ENCODE data around the gene RSU1.

The RSU1 gene

GRCh38 chr10:16822027-16822426 lies 4.8 kb upstream of the RSU1 start:
- DNase-seq (ENCODE audit: low spot score) = no peak

- DNase-seq (ENCODE audit: low spot score) = no peak
These were observed 3.2 kb upstream of the RSU1 start for GRCh38 chr10:16820421-16820820.

- no peak for DNase-seq (ENCODE audit: low spot score)
These were observed 2.8 kb upstream of the RSU1 start for GRCh38 chr10:16820018-16820417.

- no peak for DNase-seq (ENCODE audit: low spot score)
These were observed 2.2 kb upstream of the RSU1 start for GRCh38 chr10:16819436-16819835.

- DNase-seq (ENCODE audit: low spot score) = no peak
These were observed 1.8 kb upstream of the RSU1 start for GRCh38 chr10:16819026-16819425.

- DNase-seq (ENCODE audit: low spot score) = no peak
These were observed 447 bp downstream of the RSU1 start for GRCh38 chr10:16816830-16817124.

GRCh38 chr10:16816171-16816570 lies 1.1 kb downstream of the RSU1 start:
- no peak for DNase-seq (ENCODE audit: low spot score)

- no peak for DNase-seq (ENCODE audit: low spot score)
These were observed 3.2 kb downstream of the RSU1 start for GRCh38 chr10:16814012-16814411.

- no peak for DNase-seq (ENCODE audit: low spot score)
These were observed 4.5 kb downstream of the RSU1 start for GRCh38 chr10:16812676-16813075.

- DNase-seq (ENCODE audit: low spot score) = no peak
These were observed 5.5 kb downstream of the RSU1 start for GRCh38 chr10:16811765-16812164.

- DNase-seq (ENCODE audit: low spot score) = no peak
These were observed 5.9 kb downstream of the RSU1 start for GRCh38 chr10:16811292-16811691.

- no peak for DNase-seq (ENCODE audit: low spot score)
These were observed 8.0 kb downstream of the RSU1 start for GRCh38 chr10:16809074-16809718.

- no peak for DNase-seq (ENCODE audit: low spot score)
These were observed 13.1 kb downstream of the RSU1 start for GRCh38 chr10:16804123-16804522.

GRCh38 chr10:16803464-16803863 lies 13.8 kb downstream of the RSU1 start:
- DNase-seq (ENCODE audit: low spot score) = no peak

- DNase-seq (ENCODE audit: low spot score) = no peak
These were observed 17.6 kb downstream of the RSU1 start for GRCh38 chr10:16799621-16800020.

GRCh38 chr10:16798571-16798970 lies 18.7 kb downstream of the RSU1 start:
- DNase-seq (ENCODE audit: low spot score) = no peak

GRCh38 chr10:16795410-16796073 lies 21.7 kb downstream of the RSU1 start:
- DNase-seq (ENCODE audit: low spot score) = no peak

GRCh38 chr10:16794005-16794404 lies 23.2 kb downstream of the RSU1 start:
- no peak for DNase-seq (ENCODE audit: low spot score)

GRCh38 chr10:16792675-16793074 lies 24.5 kb downstream of the RSU1 start:
- DNase-seq (ENCODE audit: low spot score) = no peak

GRCh38 chr10:16789765-16790164 lies 27.5 kb downstream of the RSU1 start:
- no peak for DNase-seq (ENCODE audit: low spot score)

GRCh38 chr10:16789261-16789660 lies 28.0 kb downstream of the RSU1 start:
- DNase-seq (ENCODE audit: low spot score) = no peak

- no peak for DNase-seq (ENCODE audit: low spot score)
These were observed 28.4 kb downstream of the RSU1 start for GRCh38 chr10:16788778-16789177.

- DNase-seq (ENCODE audit: low spot score) = no peak
These were observed 29.1 kb downstream of the RSU1 start for GRCh38 chr10:16788125-16788524.

GRCh38 chr10:16787361-16787791 lies 29.8 kb downstream of the RSU1 start:
- DNase-seq (ENCODE audit: low spot score) = no peak
